GM12872 (cell line): Measurements from ENCODE around the gene FIBIN.

Experiments used
- CTCF ChIP-seq: IDR thresholded peaks from 3 replicates; pipeline ENCODE4 v1.5.1; 2011; ENCODE audit warnings: low read depth, mild to moderate bottlenecking, low read length, moderate library complexity; ENCODE audit not compliant: insufficient read depth

Gene FIBIN

DNA sequence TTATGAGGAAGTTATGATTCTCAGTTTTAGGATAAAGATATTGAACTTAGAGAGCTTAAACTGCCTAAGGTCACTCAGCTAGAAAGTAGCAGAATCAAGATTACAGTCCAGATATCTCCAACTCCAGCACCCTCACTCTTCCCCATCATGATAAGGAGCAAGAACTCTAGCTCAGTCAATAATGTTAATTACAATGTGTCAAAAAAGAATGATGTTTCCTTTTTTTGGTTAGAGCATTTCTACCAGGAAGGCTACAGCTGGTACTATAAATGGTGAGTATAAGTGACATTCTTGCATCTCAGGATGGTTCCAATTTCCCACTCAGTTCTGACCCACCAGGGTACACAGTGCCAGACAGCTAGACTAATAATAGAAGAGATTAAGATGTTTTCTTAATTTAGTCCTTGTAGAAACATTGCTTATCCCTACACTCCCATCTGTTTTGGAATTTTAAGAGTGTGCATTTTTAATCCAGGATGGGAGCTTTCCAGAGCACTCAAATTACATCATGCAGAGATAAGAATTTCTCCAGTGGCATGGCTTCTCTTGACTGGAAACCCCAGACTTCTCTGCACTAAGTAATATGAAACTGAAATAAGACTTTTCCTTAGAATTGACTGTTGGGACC lies 25.1 kb downstream of the FIBIN start:
- no peak for TF ChIP-seq CTCF

- TF ChIP-seq CTCF = no peak
Measured at GRCh38 chr11:27020751-27021150, 26.8 kb downstream of the FIBIN start.

DNA sequence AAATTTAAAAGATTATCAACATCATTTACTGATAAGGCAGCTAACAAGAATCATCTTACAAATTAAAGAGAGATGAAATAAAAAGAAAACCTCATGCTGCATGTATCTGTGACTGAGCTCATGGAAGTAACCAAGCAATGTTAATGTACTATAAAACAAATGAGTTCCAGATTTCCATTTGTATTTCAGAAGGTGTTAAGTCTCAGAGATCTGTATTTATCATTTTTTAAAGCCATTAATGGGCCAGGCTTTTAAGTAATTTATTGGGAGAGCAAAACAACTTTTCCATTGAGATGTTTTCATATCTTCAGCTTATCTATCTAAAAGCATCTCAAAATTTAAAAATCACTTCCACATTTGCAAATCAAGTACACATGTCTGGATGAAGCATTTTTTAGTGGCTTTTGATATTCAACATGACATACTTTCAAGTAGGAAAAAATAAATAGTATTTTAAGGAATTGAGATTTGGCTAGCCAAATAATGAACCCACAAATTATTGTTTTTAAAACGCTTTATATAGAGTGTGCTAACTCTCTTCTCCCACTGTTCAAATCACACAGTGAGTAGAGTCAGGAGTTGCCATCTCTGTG lies 28.8 kb downstream of the FIBIN start:
- TF ChIP-seq CTCF = no peak

DNA sequence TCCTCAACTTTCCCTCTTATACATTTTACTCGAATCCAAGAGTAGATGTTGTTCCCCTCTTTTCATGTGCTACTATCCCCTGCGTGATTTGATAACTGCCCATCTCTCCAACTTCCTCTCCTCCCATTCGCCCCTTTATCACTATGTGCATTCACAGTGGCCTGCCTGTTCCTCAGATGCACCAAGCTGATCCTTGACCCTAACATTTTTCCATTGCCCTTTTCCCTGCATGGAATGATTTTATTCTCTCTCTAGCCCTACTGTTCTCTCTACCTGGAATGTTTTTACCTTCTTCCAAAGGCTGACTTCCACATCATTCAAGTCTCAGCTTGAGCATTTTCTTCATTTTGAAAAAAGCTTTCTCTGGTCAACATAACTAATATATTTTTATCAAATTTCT lies 31.0 kb downstream of the FIBIN start:
- no peak for TF ChIP-seq CTCF

- no peak for TF ChIP-seq CTCF
Measured at GRCh38 chr11:27025312-27025955, 31.5 kb downstream of the FIBIN start.

- no peak for TF ChIP-seq CTCF
Measured at GRCh38 chr11:27025957-27026733, 32.2 kb downstream of the FIBIN start.

DNA sequence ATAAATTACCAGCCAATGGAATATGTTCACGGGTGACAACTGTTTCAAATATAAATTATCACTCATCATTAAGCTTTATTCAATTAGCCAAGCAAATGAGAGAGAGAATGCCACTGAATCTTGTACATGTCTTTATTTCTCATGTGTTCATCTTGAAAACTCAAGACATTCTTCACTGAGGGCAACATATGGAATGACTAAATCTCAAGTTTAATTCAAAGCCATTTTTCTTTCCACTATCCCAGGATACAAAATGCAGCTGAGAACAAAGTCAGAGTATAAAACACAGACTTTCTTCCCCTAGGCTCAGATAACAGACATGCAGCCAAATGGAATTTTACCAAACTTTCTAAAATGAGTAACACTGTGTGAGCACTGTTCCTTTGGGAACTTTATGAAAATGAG lies 34.7 kb downstream of the FIBIN start:
- no peak for TF ChIP-seq CTCF
